Duodenal mucosa (tissue), 2 donors: ENCODE results near the gene CLINT1.

Source experiments
- H3K27ac ChIP-seq: one replicate; pipeline ENCODE4 v1.7.0; 2013; ENCODE audit warnings: low read depth, low read length
- H3K27me3 ChIP-seq, 2 donors: one replicate each; pipeline ENCODE4 v1.7.0; 2013; ENCODE audit warnings: low read length in 2 of 2, control low read depth in 1 of 2; ENCODE audit not compliant: insufficient read depth in 2 of 2, control insufficient read depth in 1 of 2
- H3K36me3 ChIP-seq, 2 donors: one replicate each; pipeline ENCODE4 v1.7.0; 2013; ENCODE audit warnings: low read length in 2 of 2, control low read depth in 1 of 2; ENCODE audit not compliant: insufficient read depth in 2 of 2, control insufficient read depth in 1 of 2
- H3K4me1 ChIP-seq, 2 donors: one replicate each; pipeline ENCODE4 v1.7.0; 2013; ENCODE audit warnings: low read length in 2 of 2, control low read depth in 1 of 2; ENCODE audit not compliant: insufficient read depth in 2 of 2, control insufficient read depth in 1 of 2
- H3K4me3 ChIP-seq, 2 donors: one replicate each; pipeline ENCODE4 v1.7.0; 2013; ENCODE audit warnings: low read length in 2 of 2, low read depth in 1 of 2
- H3K9ac ChIP-seq, 2 donors: one replicate each; pipeline ENCODE4 v1.7.0; 2013; ENCODE audit warnings: low read length in 2 of 2, low read depth in 1 of 2
- H3K9me3 ChIP-seq, 2 donors: one replicate each; pipeline ENCODE4 v1.7.0; 2013; ENCODE audit warnings: low read length in 2 of 2, control low read depth in 1 of 2; ENCODE audit not compliant: control insufficient read depth in 1 of 2

CLINT1 gene

GRCh38 chr5:157842787-157843186 is 16.2 kb downstream of the CLINT1 start:
- Histone ChIP-seq H3K4me3 (no peak overlapping the region), H3K9me3 (no peaks in the 10 kb centered on the region), H3K27me3 (no peaks in the 10 kb centered on the region), H3K27ac (no peak overlapping the region), H3K36me3 (peaks cover 6 to 20% of the 10 kb centered on the region in 2 donors), H3K4me1 (no peaks in the 10 kb centered on the region), H3K9ac (no peak overlapping the region)

- Histone ChIP-seq H3K9ac (no peak overlapping the region), H3K4me3 (no peak overlapping the region)
Measured at GRCh38 chr5:157842185-157842584, 16.8 kb downstream of the CLINT1 start.

DNA sequence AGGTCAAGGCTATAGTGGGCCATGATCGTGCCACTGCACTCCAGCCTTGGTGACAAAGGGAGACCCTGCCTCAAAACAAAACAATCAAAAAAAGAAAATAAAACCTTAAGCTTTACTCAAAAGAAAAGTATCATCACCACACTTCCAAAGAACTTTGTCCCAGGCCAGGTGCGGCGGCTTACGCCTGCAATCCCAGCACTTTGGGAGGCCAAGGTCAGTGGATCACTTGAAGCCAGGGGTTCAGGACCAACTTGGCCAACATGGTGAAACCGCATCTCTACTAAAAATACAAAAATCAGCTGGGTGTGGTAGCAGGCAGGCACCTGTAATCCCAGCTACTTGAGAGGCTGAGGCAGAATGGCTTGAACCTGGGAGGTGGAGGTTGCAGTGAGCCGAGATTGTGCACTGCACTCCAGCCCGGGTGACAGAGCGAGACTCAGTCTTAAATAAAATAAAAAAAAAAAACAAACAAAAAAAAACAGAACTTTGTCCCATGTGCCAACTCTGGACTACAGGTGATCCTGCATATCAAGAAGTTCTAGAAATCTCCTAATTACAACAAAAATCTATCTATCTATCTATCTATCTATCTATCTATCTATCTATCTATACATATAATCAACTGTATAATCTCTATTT is 19.7 kb downstream of the CLINT1 start:
- no peak overlapping the region for H3K9ac ChIP-seq
- H3K36me3 ChIP-seq = peaks cover 0 to 7% of the 10 kb centered on the region in 2 donors
- no peaks in the 10 kb centered on the region for H3K27me3 ChIP-seq
- H3K27ac ChIP-seq = no peak overlapping the region
- H3K4me1 ChIP-seq = peaks cover 12 to 15% of the 10 kb centered on the region in 2 donors
- no peak overlapping the region for H3K4me3 ChIP-seq
- no peaks in the 10 kb centered on the region for H3K9me3 ChIP-seq

More at GRCh38 chr5:157842185-157842584, 16.8 kb downstream of the CLINT1 start:
- Histone ChIP-seq H3K4me1 (no peaks in the 10 kb centered on the region), H3K36me3 (peaks cover 6 to 15% of the 10 kb centered on the region in 2 donors), H3K27ac (no peak overlapping the region), H3K27me3 (no peaks in the 10 kb centered on the region), H3K9me3 (no peaks in the 10 kb centered on the region)

GRCh38 chr5:157836121-157836753 is 22.7 kb downstream of the CLINT1 start:
- Histone ChIP-seq H3K27ac (no peak overlapping the region), H3K4me1 (peaks cover 17 to 32% of the 10 kb centered on the region in 2 donors), H3K27me3 (no peaks in the 10 kb centered on the region), H3K9me3 (no peaks in the 10 kb centered on the region), H3K4me3 (no peak overlapping the region), H3K9ac (no peak overlapping the region), H3K36me3 (peaks cover 0 to 5% of the 10 kb centered on the region in 2 donors)

GRCh38 chr5:157835041-157835440 is 23.9 kb downstream of the CLINT1 start:
- Histone ChIP-seq H3K27me3 (no peaks in the 10 kb centered on the region), H3K9ac (no peak overlapping the region), H3K4me3 (peak overlapping the region in 1 of 2 donors; percentile 16), H3K36me3 (peaks cover 0 to 6% of the 10 kb centered on the region in 2 donors), H3K27ac (no peak overlapping the region), H3K9me3 (no peaks in the 10 kb centered on the region), H3K4me1 (peaks cover 17 to 32% of the 10 kb centered on the region in 2 donors)

- Histone ChIP-seq H3K27me3 (no peaks in the 10 kb centered on the region), H3K4me1 (peaks cover 10 to 29% of the 10 kb centered on the region in 2 donors), H3K27ac (no peak overlapping the region), H3K9me3 (no peaks in the 10 kb centered on the region), H3K9ac (no peak overlapping the region), H3K36me3 (peaks cover 0 to 8% of the 10 kb centered on the region in 2 donors), H3K4me3 (no peak overlapping the region)
Measured at GRCh38 chr5:157828944-157829639, 29.9 kb downstream of the CLINT1 start.

DNA sequence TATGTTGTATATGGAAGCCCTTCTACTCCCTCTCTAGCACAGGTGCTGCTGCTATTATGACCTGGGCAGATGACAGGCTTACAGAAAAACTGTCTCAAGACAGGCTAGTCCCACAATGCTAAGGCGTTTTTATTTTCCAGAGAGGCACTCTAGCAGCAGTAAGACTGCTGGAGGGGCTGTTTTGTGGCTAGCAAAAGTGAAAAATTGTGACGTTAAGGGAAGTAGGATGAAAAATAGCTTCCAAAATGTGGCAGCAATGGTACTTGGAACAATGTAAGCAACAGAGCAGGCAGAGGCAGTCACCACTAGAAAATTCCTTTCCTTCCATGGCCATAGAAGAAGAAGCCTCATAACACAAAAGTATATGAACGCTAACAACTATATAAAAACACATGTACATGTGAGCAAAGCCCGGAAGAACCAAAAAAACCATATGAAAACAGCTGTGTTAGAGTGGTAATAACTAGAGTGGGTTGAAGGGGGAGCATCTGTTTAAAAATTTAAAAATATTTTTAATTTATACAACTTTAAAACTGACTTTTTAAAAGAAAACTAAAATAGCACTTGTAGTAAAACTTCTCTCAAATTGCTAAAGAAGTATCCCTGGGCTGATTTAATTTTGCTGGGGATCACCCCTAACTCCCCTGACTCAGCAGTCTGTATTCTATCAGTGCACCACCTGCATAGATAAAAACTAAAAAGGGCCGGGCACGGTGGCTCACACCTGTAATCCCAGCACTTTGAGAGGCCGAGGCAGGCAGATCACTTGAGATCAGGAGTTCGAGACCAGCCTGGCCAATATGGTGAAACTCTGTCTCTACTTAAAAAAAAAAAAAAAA is 30.6 kb downstream of the CLINT1 start:
- Histone ChIP-seq H3K27ac (no peak overlapping the region), H3K36me3 (peaks cover 0 to 3% of the 10 kb centered on the region in 2 donors), H3K9ac (no peak overlapping the region), H3K27me3 (no peaks in the 10 kb centered on the region), H3K4me3 (no peak overlapping the region), H3K4me1 (peaks cover 10 to 21% of the 10 kb centered on the region in 2 donors), H3K9me3 (no peaks in the 10 kb centered on the region)

DNA sequence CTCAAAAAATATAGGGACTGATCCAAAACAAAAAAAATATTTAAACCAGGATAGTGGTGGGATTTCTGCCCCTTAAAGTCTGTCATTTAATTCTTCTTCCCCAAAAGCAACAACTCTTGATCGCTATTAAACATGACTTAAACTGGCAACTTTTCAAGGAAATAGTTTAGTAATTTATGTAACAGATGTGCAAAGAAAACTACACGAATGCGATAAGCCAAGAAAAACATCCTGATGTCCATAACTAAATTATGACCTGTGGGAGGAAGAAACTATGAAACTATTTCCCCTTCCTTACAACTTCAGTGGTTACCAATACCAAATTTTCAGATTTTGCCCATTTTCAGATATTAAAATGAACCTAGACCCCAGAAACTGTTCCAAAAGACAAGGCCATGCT is 31.5 kb downstream of the CLINT1 start:
- Histone ChIP-seq H3K4me3 (no peak overlapping the region), H3K4me1 (peaks cover 10 to 14% of the 10 kb centered on the region in 2 donors), H3K27me3 (no peaks in the 10 kb centered on the region), H3K36me3 (peaks cover 0 to 3% of the 10 kb centered on the region in 2 donors), H3K9me3 (no peaks in the 10 kb centered on the region), H3K9ac (no peak overlapping the region), H3K27ac (no peak overlapping the region)

DNA sequence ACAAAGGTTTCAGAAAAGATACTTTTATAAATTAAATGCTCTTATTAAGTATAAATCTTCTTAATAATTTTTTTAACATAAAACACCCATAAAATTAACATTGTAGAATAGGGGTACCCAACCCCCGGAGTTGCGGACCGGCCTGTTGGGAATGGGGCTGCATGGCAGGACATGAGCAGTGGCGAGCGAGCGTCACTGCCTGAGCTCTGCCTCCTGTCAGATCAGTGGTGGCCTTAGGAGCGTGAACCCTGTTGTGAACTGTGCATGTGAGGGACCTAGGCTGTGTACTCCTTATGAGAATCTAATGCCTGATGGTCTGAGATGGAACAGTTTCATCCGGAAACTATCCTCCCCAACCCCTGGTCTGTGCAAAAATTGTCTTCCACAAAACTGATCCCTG is 35.3 kb downstream of the CLINT1 start:
- H3K9me3 ChIP-seq = no peaks in the 10 kb centered on the region
- H3K36me3 ChIP-seq = no peaks in the 10 kb centered on the region
- H3K9ac ChIP-seq = no peak overlapping the region
- no peak overlapping the region for H3K27ac ChIP-seq
- no peaks in the 10 kb centered on the region for H3K27me3 ChIP-seq
- H3K4me3 ChIP-seq = no peak overlapping the region
- H3K4me1 ChIP-seq = peaks cover 17 to 26% of the 10 kb centered on the region in 2 donors
